Activated CD8-positive, alpha-beta T cell treated with anti-CD3 and anti-CD28 coated beads, Interleukin-2, amount 10 ng/mL, durations not matched to agents 7 days and 5 days (primary cell): ENCODE measurements around the gene PTPN2. TPM values are rescaled to one million over a fixed set of nuclear protein-coding genes. Genes with fewer than 3 reads are reported as not detected.
A peak's percentile ranks its signal among the peaks of the same experiment; 100 is the strongest.

Experiments used
- ATAC-seq: fragments of 150-1000 bp; cut with Tn5 transposase; one replicate; pipeline ENCODE4 v1.10.0; 2021; ENCODE audit warnings: moderate library complexity
- CTCF ChIA-PET: fragments of 350-600 bp; sonication (Branson Sonifier 250); formaldehyde crosslinking; loops from one replicate; lab custom pipeline; 2021; ENCODE audit warnings: antibody characterized with exemption; lab: Charles Lee
- POLR2A ChIA-PET: fragments of 350-600 bp; sonication (Branson Sonifier 250); formaldehyde crosslinking; loops from one replicate; lab custom pipeline; 2021; ENCODE audit warnings: antibody characterized with exemption; lab: Charles Lee
- DNase-seq: peaks from one replicate; pipeline ENCODE4 v3.0.0-alpha.2; 2020
- H3K27ac Mint-ChIP-seq: one replicate; pipeline ENCODE4 v1.8.0; 2021; ENCODE audit warnings: mild to moderate bottlenecking, mixed read lengths
- H3K27me3 Mint-ChIP-seq: one replicate; pipeline ENCODE4 v1.8.0; 2021; ENCODE audit warnings: low read depth, mixed read lengths
- H3K36me3 Mint-ChIP-seq: one replicate; pipeline ENCODE4 v1.8.0; 2021; ENCODE audit warnings: low read depth, mixed read lengths
- H3K4me1 Mint-ChIP-seq: one replicate; pipeline ENCODE4 v1.8.0; 2021; ENCODE audit warnings: low read depth, mixed read lengths
- H3K4me3 Mint-ChIP-seq: one replicate; pipeline ENCODE4 v1.8.0; 2021; ENCODE audit warnings: mild to moderate bottlenecking, mixed read lengths
- H3K9me3 Mint-ChIP-seq: one replicate; pipeline ENCODE4 v1.8.0; 2022; ENCODE audit warnings: mixed read lengths; ENCODE audit not compliant: insufficient read depth
- total RNA-seq, 2 experiments: library from RNA; stranded (reverse); gene quantifications; one replicate each; pipeline ENCODE4 v1.2.3, GENCODE V29; 2021

The PTPN2 gene
- total RNA-seq, 2 experiments from 2014 or later: 52.9 to 53.6 TPM

- ChIA-PET CTCF (interaction anchor here (1.2 kb wide), 1 partner anchor 101 kb away, joined by 4 read pairs; no protein-coding TSS in a partner anchor), POLR2A (interaction anchor here (0.6 to 1.4 kb wide), 2 partner anchors 55 to 174 kb away, joined by 3 read pairs; no protein-coding TSS in a partner anchor)
- Mint-ChIP-seq H3K27ac (peak overlapping the region; percentile 35), H3K4me3 (no peak overlapping the region), H3K27me3 (no peaks in the 10 kb centered on the region), H3K9me3 (peaks cover 12% of the 10 kb centered on the region), H3K4me1 (peaks cover 15% of the 10 kb centered on the region), H3K36me3 (peaks cover 74% of the 10 kb centered on the region)
- DNase-seq: no peak
- peak; percentile 42 for ATAC-seq
Measured at GRCh38 chr18:12828116-12829051, 55.7 kb downstream of the PTPN2 start.

GRCh38 chr18:12827588-12827987 lies 56.4 kb downstream of the PTPN2 start:
- ATAC-seq (no peak), DNase-seq (no peak)
- Mint-ChIP-seq H3K27me3 (no peaks in the 10 kb centered on the region), H3K4me1 (peaks cover 15% of the 10 kb centered on the region), H3K36me3 (peaks cover 74% of the 10 kb centered on the region), H3K9me3 (peaks cover 12% of the 10 kb centered on the region), H3K27ac (no peak overlapping the region), H3K4me3 (no peak overlapping the region)
- CTCF ChIA-PET: no interaction called here
- POLR2A ChIA-PET: interaction anchor here (1.4 kb wide), 1 partner anchor 56 kb away, joined by 3 read pairs; no protein-coding TSS in a partner anchor

- Mint-ChIP-seq H3K4me3 (no peak overlapping the region), H3K9me3 (peaks cover 12% of the 10 kb centered on the region), H3K27ac (no peak overlapping the region), H3K27me3 (no peaks in the 10 kb centered on the region), H3K4me1 (peaks cover 19% of the 10 kb centered on the region), H3K36me3 (peaks cover 70% of the 10 kb centered on the region)
- CTCF ChIA-PET: no interaction called here
- DNase-seq (no peak), ATAC-seq (no peak)
- POLR2A ChIA-PET: interaction anchor here (0.6 kb wide), 1 partner anchor 32 kb away, joined by 3 read pairs; no protein-coding TSS in a partner anchor
Measured at GRCh38 chr18:12825230-12825629, 58.8 kb downstream of the PTPN2 start.

GRCh38 chr18:12823892-12824291 lies 60.1 kb downstream of the PTPN2 start:
- H3K4me3 Mint-ChIP-seq: no peak overlapping the region
- peaks cover 25% of the 10 kb centered on the region for H3K4me1 Mint-ChIP-seq
- ChIA-PET CTCF (interaction anchor here (1.0 to 1.7 kb wide), 2 partner anchors 97 to 111 kb away, joined by 3 to 4 read pairs; no protein-coding TSS in a partner anchor), POLR2A (no interaction called here)
- peaks cover 59% of the 10 kb centered on the region for H3K36me3 Mint-ChIP-seq
- no peak for DNase-seq
- no peaks in the 10 kb centered on the region for H3K27me3 Mint-ChIP-seq
- no peak for ATAC-seq
- H3K27ac Mint-ChIP-seq: no peak overlapping the region
- peaks cover 12% of the 10 kb centered on the region for H3K9me3 Mint-ChIP-seq

- H3K36me3 Mint-ChIP-seq: peaks cover 57% of the 10 kb centered on the region
- H3K27ac Mint-ChIP-seq: peak overlapping the region; percentile 32
- H3K9me3 Mint-ChIP-seq: no peaks in the 10 kb centered on the region
- CTCF ChIA-PET: no interaction called here
- ATAC-seq (no peak), DNase-seq (no peak)
- H3K4me1 Mint-ChIP-seq: peaks cover 19% of the 10 kb centered on the region
- H3K4me3 Mint-ChIP-seq: no peak overlapping the region
- H3K27me3 Mint-ChIP-seq: no peaks in the 10 kb centered on the region
- POLR2A ChIA-PET: no interaction called here
Measured at GRCh38 chr18:12821408-12821807, 62.6 kb downstream of the PTPN2 start.

GRCh38 chr18:12820506-12820905 lies 63.5 kb downstream of the PTPN2 start:
- Mint-ChIP-seq H3K27ac (no peak overlapping the region), H3K9me3 (no peaks in the 10 kb centered on the region), H3K4me1 (peaks cover 19% of the 10 kb centered on the region), H3K36me3 (peaks cover 57% of the 10 kb centered on the region), H3K27me3 (no peaks in the 10 kb centered on the region), H3K4me3 (no peak overlapping the region)
- ATAC-seq (no peak), DNase-seq (no peak)
- POLR2A ChIA-PET: no interaction called here
- CTCF ChIA-PET: no interaction called here

GRCh38 chr18:12819841-12820240 lies 64.2 kb downstream of the PTPN2 start:
- Mint-ChIP-seq H3K9me3 (no peaks in the 10 kb centered on the region), H3K4me1 (peaks cover 19% of the 10 kb centered on the region), H3K27me3 (no peaks in the 10 kb centered on the region), H3K27ac (no peak overlapping the region), H3K4me3 (no peak overlapping the region), H3K36me3 (peaks cover 53% of the 10 kb centered on the region)
- DNase-seq: no peak
- CTCF ChIA-PET: interaction anchor here (0.6 kb wide), 1 partner anchor 71 kb away, joined by 3 read pairs; no protein-coding TSS in a partner anchor
- POLR2A ChIA-PET: no interaction called here
- no peak for ATAC-seq

GRCh38 chr18:12819322-12819721 lies 64.7 kb downstream of the PTPN2 start:
- H3K27ac Mint-ChIP-seq: no peak overlapping the region
- no peaks in the 10 kb centered on the region for H3K9me3 Mint-ChIP-seq
- H3K36me3 Mint-ChIP-seq: peaks cover 54% of the 10 kb centered on the region
- peaks cover 19% of the 10 kb centered on the region for H3K4me1 Mint-ChIP-seq
- CTCF ChIA-PET: interaction anchor here (0.6 kb wide), 1 partner anchor 70 kb away, joined by 3 read pairs; no protein-coding TSS in a partner anchor
- no peaks in the 10 kb centered on the region for H3K27me3 Mint-ChIP-seq
- no peak for DNase-seq
- H3K4me3 Mint-ChIP-seq: no peak overlapping the region
- POLR2A ChIA-PET: no interaction called here
- ATAC-seq: peak; percentile 69

- no peaks in the 10 kb centered on the region for H3K27me3 Mint-ChIP-seq
- H3K36me3 Mint-ChIP-seq: peaks cover 53% of the 10 kb centered on the region
- H3K4me3 Mint-ChIP-seq: no peak overlapping the region
- ChIA-PET CTCF (interaction anchor here (0.8 to 1.6 kb wide), 3 partner anchors 15 to 116 kb away, joined by 3 read pairs; no protein-coding TSS in a partner anchor), POLR2A (interaction anchor here (0.7 to 1.4 kb wide), 2 partner anchors 54 to 65 kb away, joined by 4 to 6 read pairs; partner anchors contain the start of gene PTPN2)
- H3K9me3 Mint-ChIP-seq: no peaks in the 10 kb centered on the region
- ATAC-seq (no peak), DNase-seq (no peak)
- H3K4me1 Mint-ChIP-seq: peaks cover 19% of the 10 kb centered on the region
- H3K27ac Mint-ChIP-seq: no peak overlapping the region
Measured at GRCh38 chr18:12818243-12818642, 65.8 kb downstream of the PTPN2 start.

GRCh38 chr18:12816451-12816850 lies 67.6 kb downstream of the PTPN2 start:
- H3K36me3 Mint-ChIP-seq: peaks cover 48% of the 10 kb centered on the region
- CTCF ChIA-PET: no interaction called here

GRCh38 chr18:12811191-12811950 lies 72.7 kb downstream of the PTPN2 start:
- ChIA-PET POLR2A (interaction anchor here (0.7 to 0.9 kb wide), 3 partner anchors 72 to 107 kb away, joined by 3 to 4 read pairs (median 3); partner anchors contain the start of gene PTPN2), CTCF (no interaction called here)
- Mint-ChIP-seq H3K9me3 (no peaks in the 10 kb centered on the region), H3K27ac (no peak overlapping the region), H3K27me3 (no peaks in the 10 kb centered on the region), H3K4me1 (peaks cover 1% of the 10 kb centered on the region), H3K36me3 (peaks cover 61% of the 10 kb centered on the region), H3K4me3 (no peak overlapping the region)
- ATAC-seq (no peak), DNase-seq (no peak)

More at GRCh38 chr18:12816451-12816850, 67.6 kb downstream of the PTPN2 start:
- DNase-seq (no peak), ATAC-seq (no peak)
- H3K4me3 Mint-ChIP-seq: no peak overlapping the region
- no peaks in the 10 kb centered on the region for H3K9me3 Mint-ChIP-seq
- peaks cover 20% of the 10 kb centered on the region for H3K4me1 Mint-ChIP-seq
- POLR2A ChIA-PET: interaction anchor here (0.6 kb wide), 1 partner anchor 18 kb away, joined by 3 read pairs; no protein-coding TSS in a partner anchor
- H3K27me3 Mint-ChIP-seq: no peaks in the 10 kb centered on the region
- H3K27ac Mint-ChIP-seq: no peak overlapping the region
